ENCODE results near the gene NAB2.

GRCh38 chr12:57105011-57105753, 16.3 kb downstream of the NAB2 start:
- TF ChIP-seq ZNF274 (IDR thresholded peaks at IDR 0.05; ENCODE audit: low read depth, low read length) = no peak
- TF ChIP-seq YY1 (IDR thresholded peaks at IDR 0.05; ENCODE audit: insufficient read depth, insufficient read length) = no peak
- TF ChIP-seq SUZ12 (IDR thresholded peaks at IDR 0.05; ENCODE audit: extremely low read depth, insufficient read depth, insufficient read length) = no peak

Data from NT2/D1 (cell line).